Retinal pigment epithelial cell (primary cell): ENCODE measurements around the gene ZRANB2.

ENCODE experiments used
- DNase-seq: peaks from one replicate; pipeline ENCODE4 v3.0.0-alpha.2; 2010; ENCODE audit warnings: low read depth
- H3K4me3 ChIP-seq: 2 replicates; pipeline ENCODE4 v1.5.1; 2011; ENCODE audit warnings: mild to moderate bottlenecking, low read length, control low read depth, moderate library complexity
- CTCF ChIP-seq: conservative IDR thresholded peaks from 2 replicates; pipeline ENCODE4 v1.5.1; 2011; ENCODE audit warnings: low read depth, low read length, control low read depth, inconsistent platforms

ZRANB2 gene

GRCh38 chr1:71041806-71042205 lies 39.0 kb downstream of the ZRANB2 start:
- no peak for TF ChIP-seq CTCF
- no peak overlapping the region for H3K4me3 ChIP-seq
- no peak for DNase-seq

GRCh38 chr1:71039661-71040262 lies 41.1 kb downstream of the ZRANB2 start:
- TF ChIP-seq CTCF: no peak
- no peak for DNase-seq
- no peak overlapping the region for H3K4me3 ChIP-seq

GRCh38 chr1:71038942-71039341 lies 41.9 kb downstream of the ZRANB2 start:
- no peak for TF ChIP-seq CTCF
- no peak overlapping the region for H3K4me3 ChIP-seq
- DNase-seq: no peak

- no peak overlapping the region for H3K4me3 ChIP-seq
- no peak for DNase-seq
- no peak for TF ChIP-seq CTCF
Measured at GRCh38 chr1:71037829-71038620, 42.8 kb downstream of the ZRANB2 start.

GRCh38 chr1:71037066-71037465 lies 43.8 kb downstream of the ZRANB2 start:
- no peak overlapping the region for H3K4me3 ChIP-seq
- DNase-seq: no peak
- no peak for TF ChIP-seq CTCF

- no peak for DNase-seq
- no peak overlapping the region for H3K4me3 ChIP-seq
- TF ChIP-seq CTCF: no peak
Measured at GRCh38 chr1:71033136-71033535, 47.7 kb downstream of the ZRANB2 start.

- no peak overlapping the region for H3K4me3 ChIP-seq
- DNase-seq: no peak
- no peak for TF ChIP-seq CTCF
Measured at GRCh38 chr1:71031426-71031825, 49.4 kb downstream of the ZRANB2 start.
